DOHH2 (cell line): ENCODE results near the gene USP20.

ENCODE experiments used
- EZH2phosphoT487 ChIP-seq: fragments of 200-600 bp; sonication (generic); IDR thresholded peaks from 2 replicates; pipeline ENCODE4 v1.6.1; 2017; ENCODE audit warnings: borderline replicate concordance, mild to moderate bottlenecking, antibody characterized with exemption, low read length, moderate library complexity, mixed read lengths
- TF ChIP-seq, protein P1 (sequence below): fragments of 200-600 bp; sonication (generic); IDR thresholded peaks from one replicate; pipeline ENCODE4 v1.5.1; 2014; ENCODE audit warnings: antibody characterized with exemption, mild to moderate bottlenecking, low read depth, low read length; ENCODE audit not compliant: poor library complexity, severe bottlenecking

DNA sequence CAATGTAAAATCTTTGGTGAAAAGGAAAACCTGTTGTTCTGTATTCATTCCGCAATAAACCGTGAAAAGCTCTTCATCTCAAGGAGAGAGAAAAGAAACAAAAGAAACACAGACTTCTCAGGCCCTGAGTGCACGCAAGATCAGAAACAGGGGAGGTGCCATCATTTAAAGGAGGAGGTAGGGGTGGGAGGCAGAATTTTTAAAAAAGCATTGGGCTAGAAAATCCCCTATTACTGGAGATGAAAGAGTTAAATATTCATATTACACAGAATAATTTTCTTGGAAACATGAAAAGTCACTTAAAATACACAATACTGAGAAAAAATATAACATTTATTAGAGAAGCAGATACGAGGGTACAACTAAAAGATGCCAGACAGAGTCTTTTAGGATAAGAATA is 56.3 kb downstream of the USP20 start:
- TF ChIP-seq, protein P1, sequence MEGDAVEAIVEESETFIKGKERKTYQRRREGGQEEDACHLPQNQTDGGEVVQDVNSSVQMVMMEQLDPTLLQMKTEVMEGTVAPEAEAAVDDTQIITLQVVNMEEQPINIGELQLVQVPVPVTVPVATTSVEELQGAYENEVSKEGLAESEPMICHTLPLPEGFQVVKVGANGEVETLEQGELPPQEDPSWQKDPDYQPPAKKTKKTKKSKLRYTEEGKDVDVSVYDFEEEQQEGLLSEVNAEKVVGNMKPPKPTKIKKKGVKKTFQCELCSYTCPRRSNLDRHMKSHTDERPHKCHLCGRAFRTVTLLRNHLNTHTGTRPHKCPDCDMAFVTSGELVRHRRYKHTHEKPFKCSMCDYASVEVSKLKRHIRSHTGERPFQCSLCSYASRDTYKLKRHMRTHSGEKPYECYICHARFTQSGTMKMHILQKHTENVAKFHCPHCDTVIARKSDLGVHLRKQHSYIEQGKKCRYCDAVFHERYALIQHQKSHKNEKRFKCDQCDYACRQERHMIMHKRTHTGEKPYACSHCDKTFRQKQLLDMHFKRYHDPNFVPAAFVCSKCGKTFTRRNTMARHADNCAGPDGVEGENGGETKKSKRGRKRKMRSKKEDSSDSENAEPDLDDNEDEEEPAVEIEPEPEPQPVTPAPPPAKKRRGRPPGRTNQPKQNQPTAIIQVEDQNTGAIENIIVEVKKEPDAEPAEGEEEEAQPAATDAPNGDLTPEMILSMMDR, result no peak
- no peak for TF ChIP-seq EZH2phosphoT487
